HCT116 (cell line): ENCODE measurements around the gene MRPL21. TPM values are rescaled to one million over a fixed set of nuclear protein-coding genes. Genes with fewer than 3 reads are reported as not detected.

Source experiments
- ATAC-seq: fragments of 200-7000 bp; cut with Tn5 transposase; 2 replicates; pipeline ENCODE4 v1.9.1; 2020; ENCODE audit warnings: mild to moderate bottlenecking, moderate library complexity
- BruUV-seq: library from RNA; stranded (reverse); fragments of 400-500 nt; replicated peaks from 2 replicates; lab custom pipeline; 2021; lab: Mats Ljungman, UMichigan
- CTCF ChIA-PET: fragments of 300-600 bp; sonication (Branson Sonifier 250); formaldehyde crosslinking; loops from one replicate; lab custom pipeline; 2021; ENCODE audit warnings: antibody characterized with exemption; lab: Charles Lee
- POLR2A ChIA-PET: fragments of 300-600, 350-600 bp; sonication (Branson Sonifier 250); formaldehyde crosslinking; loops from one replicate; lab custom pipeline; 2021; ENCODE audit warnings: antibody characterized with exemption; lab: Charles Lee
- RAD21 ChIA-PET, 2 experiments: fragments of 300-600 bp; sonication (Branson Sonifier 250); formaldehyde crosslinking; loops; one replicate each; lab custom pipeline; 2023; ENCODE audit warnings: low total read pairs in 2 of 2; ENCODE audit not compliant: uncharacterized antibody in 2 of 2, unreplicated experiment in 2 of 2, low non-redundant PET in 1 of 2; lab: Charles Lee
- DNase-seq: peaks from one replicate; pipeline ENCODE4 v3.0.0-alpha.2; 2010; ENCODE audit warnings: low read depth, low spot score
- H2AFZ ChIP-seq: fragments of 200-600 bp; shearing (Covaris generic), sonication (generic); 2 replicates; pipeline ENCODE4 v1.6.1; 2017; ENCODE audit warnings: low read depth, mixed run types, mixed read lengths, antibody characterized with exemption, low read length; ENCODE audit not compliant: poor library complexity, severe bottlenecking
- H3K27ac ChIP-seq: 2 replicates; pipeline ENCODE4 v1.5.1; 2012; ENCODE audit warnings: low read depth, low read length
- H3K27me3 ChIP-seq: fragments of 200-600 bp; sonication (generic); 2 replicates; pipeline ENCODE4 v1.6.1; 2016; ENCODE audit warnings: mixed run types, low read length, mixed read lengths; ENCODE audit not compliant: insufficient read depth
- H3K36me3 ChIP-seq, 2 experiments: fragments of 200-500 bp in 1 of 2; fragments of 200-600 bp in 1 of 2; sonication (Bioruptor generic) in 1 of 2; sonication (generic) in 1 of 2; 2 replicates each; pipeline versions ENCODE4 v1.5.1 to v1.6.1; 2014 to 2016; ENCODE audit warnings: low read length in 2 of 2, inconsistent platforms in 1 of 2, mixed read lengths in 1 of 2, mixed run types in 1 of 2; ENCODE audit not compliant: insufficient read depth in 2 of 2, control insufficient read depth in 1 of 2
- H3K4me1 ChIP-seq, 2 experiments: fragments of 200-600 bp in 1 of 2; sonication (generic) in 1 of 2; 2 replicates each; pipeline versions ENCODE4 v1.5.1 to v1.6.1; 2012 to 2017; ENCODE audit warnings: low read length in 2 of 2, inconsistent platforms in 1 of 2, mild to moderate bottlenecking in 1 of 2, mixed read lengths in 1 of 2, mixed run types in 1 of 2, moderate library complexity in 1 of 2; ENCODE audit not compliant: insufficient read depth in 2 of 2, control insufficient read depth in 1 of 2
- H3K4me2 ChIP-seq: fragments of 200-600 bp; sonication (generic); 2 replicates; pipeline ENCODE4 v1.6.1; 2017; ENCODE audit warnings: mixed run types, low read length, mixed read lengths
- H3K4me3 ChIP-seq, 2 experiments: fragments of 200-600 bp in 1 of 2; sonication (generic) in 1 of 2; replicated peaks in 1 of 2; 2 replicates each; pipeline ENCODE4 v1.5.1; 2011 to 2016; ENCODE audit warnings: low read length in 2 of 2, control low read depth in 1 of 2, low read depth in 1 of 2, mild to moderate bottlenecking in 1 of 2, mixed read lengths in 1 of 2, mixed run types in 1 of 2
- H3K79me2 ChIP-seq: fragments of 200-600 bp; sonication (generic); 2 replicates; pipeline ENCODE4 v1.6.1; 2017; ENCODE audit warnings: mild to moderate bottlenecking, mixed run types, low read length, moderate library complexity, mixed read lengths; ENCODE audit not compliant: insufficient read depth
- H3K9ac ChIP-seq: fragments of 200-600 bp; sonication (generic); 2 replicates; pipeline ENCODE4 v1.6.1; 2016; ENCODE audit warnings: low read length, mixed read lengths
- H3K9me2 ChIP-seq: fragments of 200-600 bp; sonication (generic), shearing (Covaris generic); 2 replicates; pipeline ENCODE4 v1.6.1; 2017; ENCODE audit warnings: mixed run types, mild to moderate bottlenecking, moderate library complexity; ENCODE audit not compliant: insufficient read depth
- H3K9me3 ChIP-seq, 2 experiments: fragments of 200-500 bp in 1 of 2; fragments of 200-600 bp in 1 of 2; sonication (Bioruptor generic) in 1 of 2; sonication (generic) in 1 of 2; 2 replicates each; pipeline ENCODE4 v1.6.1; 2014 to 2017; ENCODE audit warnings: low read length in 2 of 2, mixed read lengths in 2 of 2, inconsistent platforms in 1 of 2, low read depth in 1 of 2, mild to moderate bottlenecking in 1 of 2, mixed run types in 1 of 2, moderate library complexity in 1 of 2; ENCODE audit not compliant: control insufficient read depth in 1 of 2, insufficient read depth in 1 of 2
- H4K20me1 ChIP-seq: fragments of 200-600 bp; sonication (generic), shearing (Covaris generic); 2 replicates; pipeline ENCODE4 v1.6.1; 2017; ENCODE audit warnings: mixed run types, mild to moderate bottlenecking, moderate library complexity; ENCODE audit not compliant: insufficient read depth
- CBX3 ChIP-seq: IDR thresholded peaks from 2 replicates; pipeline ENCODE4 v1.6.1; 2012; ENCODE audit warnings: low read depth
- FOSL1 ChIP-seq: IDR thresholded peaks from 2 replicates; pipeline ENCODE4 v1.6.1; 2012; ENCODE audit warnings: low read depth
- POLR2A ChIP-seq: IDR thresholded peaks from 2 replicates; pipeline ENCODE4 v1.7.0; 2011; ENCODE audit warnings: borderline replicate concordance; ENCODE audit not compliant: insufficient read depth, insufficient read length; ENCODE audit errors: extremely low read depth
- RAD21 ChIP-seq: IDR thresholded peaks from 2 replicates; pipeline ENCODE4 v1.6.1; 2012; ENCODE audit warnings: low read depth, mild to moderate bottlenecking
- TCF7L2 ChIP-seq: IDR thresholded peaks from 2 replicates; pipeline ENCODE4 v1.7.0; 2011; ENCODE audit warnings: borderline replicate concordance, inconsistent platforms; ENCODE audit not compliant: insufficient read depth, insufficient read length; ENCODE audit errors: extremely low read depth
- ZFX ChIP-seq: fragments of 450-650 bp; IDR thresholded peaks from 2 replicates; pipeline ENCODE4 v1.6.1; 2017
- ZNF274 ChIP-seq: fragments of 200-500 bp; sonication (Bioruptor generic); IDR thresholded peaks from 2 replicates; pipeline ENCODE4 v1.6.1; 2014; ENCODE audit warnings: mild to moderate bottlenecking, low read depth, low read length, inconsistent platforms
- intact Hi-C: fragments of 100-400 bp; cut with micrococcal nuclease; formaldehyde crosslinking; loops from 2 replicates; pipeline ENCODE4 v1.10.0; 2022
- total RNA-seq: library from RNA; stranded (reverse); gene quantifications from one replicate; pipeline ENCODE4 v1.2.1, GENCODE V29; 2021; ENCODE audit not compliant: unreplicated experiment
- TF ChIP-seq, protein P1 (sequence below): IDR thresholded peaks from 2 replicates; pipeline ENCODE4 v1.6.1; 2012; ENCODE audit warnings: low read depth
- TF ChIP-seq, protein P2 (sequence below), 3 experiments: fragments of 200-600 bp in 1 of 3; sonication (generic) in 1 of 3; IDR thresholded peaks in 2 of 3; conservative IDR thresholded peaks in 1 of 3; 2 replicates each; pipeline ENCODE4 v1.5.1; 2012 to 2017; ENCODE audit warnings: low read depth in 2 of 3, low read length in 2 of 3, antibody characterized with exemption in 1 of 3, borderline replicate concordance in 1 of 3, control low read depth in 1 of 3, mild to moderate bottlenecking in 1 of 3, mixed read lengths in 1 of 3, mixed run types in 1 of 3, moderate library complexity in 1 of 3; ENCODE audit not compliant: insufficient read depth in 1 of 3

Gene MRPL21
- total RNA-seq, 1 experiment from 2014 or later: 90.2 TPM

DNA sequence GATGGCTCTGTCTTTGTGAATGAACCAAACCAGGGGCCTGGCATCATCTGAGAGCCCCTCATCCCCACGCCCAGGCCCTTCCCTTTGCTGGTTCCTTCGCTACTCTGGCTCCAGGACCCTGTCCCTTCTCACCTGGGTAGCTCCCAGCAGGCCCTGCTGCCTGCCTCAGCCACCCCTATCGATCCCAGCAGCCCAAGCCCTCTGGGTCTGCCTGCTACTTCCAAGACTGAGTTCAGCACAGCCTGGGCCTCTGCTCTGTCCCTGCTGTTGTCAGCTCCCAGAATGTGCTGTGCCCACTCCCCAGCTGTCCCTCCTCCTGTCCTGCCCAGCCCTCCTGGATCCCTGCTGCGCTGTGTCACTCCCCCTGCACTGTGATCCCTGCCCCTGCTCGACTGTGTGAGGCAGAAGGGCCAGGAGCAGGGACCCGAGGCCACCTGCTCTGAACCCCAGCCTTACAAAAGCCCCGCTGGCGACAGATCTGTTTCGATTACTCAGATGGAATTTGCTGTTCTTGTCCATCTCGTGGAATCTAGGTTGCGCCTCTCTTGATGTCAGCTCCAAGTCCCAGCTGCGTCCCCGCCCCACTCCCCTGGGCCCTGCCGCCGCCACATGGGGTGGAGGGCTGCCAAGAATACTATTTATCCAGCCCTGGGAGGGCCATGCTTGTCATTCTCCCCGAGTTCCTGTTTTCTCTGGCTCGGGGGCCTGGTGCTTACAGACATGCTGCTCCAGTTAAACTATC lies 13.0 kb downstream of the MRPL21 start (continued):
- TF ChIP-seq, protein P1, sequence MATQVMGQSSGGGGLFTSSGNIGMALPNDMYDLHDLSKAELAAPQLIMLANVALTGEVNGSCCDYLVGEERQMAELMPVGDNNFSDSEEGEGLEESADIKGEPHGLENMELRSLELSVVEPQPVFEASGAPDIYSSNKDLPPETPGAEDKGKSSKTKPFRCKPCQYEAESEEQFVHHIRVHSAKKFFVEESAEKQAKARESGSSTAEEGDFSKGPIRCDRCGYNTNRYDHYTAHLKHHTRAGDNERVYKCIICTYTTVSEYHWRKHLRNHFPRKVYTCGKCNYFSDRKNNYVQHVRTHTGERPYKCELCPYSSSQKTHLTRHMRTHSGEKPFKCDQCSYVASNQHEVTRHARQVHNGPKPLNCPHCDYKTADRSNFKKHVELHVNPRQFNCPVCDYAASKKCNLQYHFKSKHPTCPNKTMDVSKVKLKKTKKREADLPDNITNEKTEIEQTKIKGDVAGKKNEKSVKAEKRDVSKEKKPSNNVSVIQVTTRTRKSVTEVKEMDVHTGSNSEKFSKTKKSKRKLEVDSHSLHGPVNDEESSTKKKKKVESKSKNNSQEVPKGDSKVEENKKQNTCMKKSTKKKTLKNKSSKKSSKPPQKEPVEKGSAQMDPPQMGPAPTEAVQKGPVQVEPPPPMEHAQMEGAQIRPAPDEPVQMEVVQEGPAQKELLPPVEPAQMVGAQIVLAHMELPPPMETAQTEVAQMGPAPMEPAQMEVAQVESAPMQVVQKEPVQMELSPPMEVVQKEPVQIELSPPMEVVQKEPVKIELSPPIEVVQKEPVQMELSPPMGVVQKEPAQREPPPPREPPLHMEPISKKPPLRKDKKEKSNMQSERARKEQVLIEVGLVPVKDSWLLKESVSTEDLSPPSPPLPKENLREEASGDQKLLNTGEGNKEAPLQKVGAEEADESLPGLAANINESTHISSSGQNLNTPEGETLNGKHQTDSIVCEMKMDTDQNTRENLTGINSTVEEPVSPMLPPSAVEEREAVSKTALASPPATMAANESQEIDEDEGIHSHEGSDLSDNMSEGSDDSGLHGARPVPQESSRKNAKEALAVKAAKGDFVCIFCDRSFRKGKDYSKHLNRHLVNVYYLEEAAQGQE: no peak
- TF ChIP-seq FOSL1: no peak
- TF ChIP-seq, protein P2, sequence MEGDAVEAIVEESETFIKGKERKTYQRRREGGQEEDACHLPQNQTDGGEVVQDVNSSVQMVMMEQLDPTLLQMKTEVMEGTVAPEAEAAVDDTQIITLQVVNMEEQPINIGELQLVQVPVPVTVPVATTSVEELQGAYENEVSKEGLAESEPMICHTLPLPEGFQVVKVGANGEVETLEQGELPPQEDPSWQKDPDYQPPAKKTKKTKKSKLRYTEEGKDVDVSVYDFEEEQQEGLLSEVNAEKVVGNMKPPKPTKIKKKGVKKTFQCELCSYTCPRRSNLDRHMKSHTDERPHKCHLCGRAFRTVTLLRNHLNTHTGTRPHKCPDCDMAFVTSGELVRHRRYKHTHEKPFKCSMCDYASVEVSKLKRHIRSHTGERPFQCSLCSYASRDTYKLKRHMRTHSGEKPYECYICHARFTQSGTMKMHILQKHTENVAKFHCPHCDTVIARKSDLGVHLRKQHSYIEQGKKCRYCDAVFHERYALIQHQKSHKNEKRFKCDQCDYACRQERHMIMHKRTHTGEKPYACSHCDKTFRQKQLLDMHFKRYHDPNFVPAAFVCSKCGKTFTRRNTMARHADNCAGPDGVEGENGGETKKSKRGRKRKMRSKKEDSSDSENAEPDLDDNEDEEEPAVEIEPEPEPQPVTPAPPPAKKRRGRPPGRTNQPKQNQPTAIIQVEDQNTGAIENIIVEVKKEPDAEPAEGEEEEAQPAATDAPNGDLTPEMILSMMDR (IDR thresholded peaks at IDR 0.05 in 2 of 3, conservative IDR thresholded peaks at IDR 0.05 in 1 of 3; ENCODE audit: borderline replicate concordance in 1 of 3, insufficient read depth in 1 of 3, low read depth in 2 of 3, low read length in 2 of 3): no peak
- no peak for TF ChIP-seq POLR2A

DNA sequence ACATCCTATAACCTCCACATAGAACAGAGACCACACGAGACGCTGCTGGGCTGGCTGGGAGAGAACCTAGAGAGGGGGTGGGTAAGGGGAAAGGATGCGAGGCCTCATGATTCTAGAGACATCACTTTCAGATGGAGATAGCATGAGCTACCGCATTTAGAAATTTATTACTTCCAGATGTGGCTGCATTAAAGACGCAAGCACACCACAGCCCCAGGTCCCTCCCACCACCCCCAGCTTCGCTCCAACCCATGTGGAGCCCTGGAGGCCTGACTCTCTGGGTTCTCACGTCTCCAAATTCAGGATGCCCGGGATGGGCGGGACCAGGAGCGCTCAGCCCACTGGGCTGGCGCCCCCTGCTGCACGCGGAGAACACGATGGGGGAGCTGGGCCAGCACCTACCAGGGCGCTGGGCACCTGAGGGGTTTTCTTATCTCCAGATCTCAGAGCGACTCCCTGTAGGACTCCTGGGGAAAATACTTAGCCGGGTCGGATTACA lies 13.6 kb downstream of the MRPL21 start:
- Histone ChIP-seq H2AFZ (no peak overlapping the region), H3K9me2 (no peaks in the 10 kb centered on the region), H3K36me3 (peaks cover 14 to 34% of the 10 kb centered on the region in 2 experiments; a peak in 3 of 4 replicates), H4K20me1 (no peaks in the 10 kb centered on the region), H3K4me2 (no peak overlapping the region), H3K27ac (no peak overlapping the region), H3K79me2 (no peaks in the 10 kb centered on the region), H3K9me3 (no peaks in the 10 kb centered on the region), H3K4me3 (no peak overlapping the region), H3K27me3 (no peaks in the 10 kb centered on the region), H3K4me1 (no peaks in the 10 kb centered on the region), H3K9ac (no peak overlapping the region)
- BruUV-seq: no TSS peak
- DNase-seq: no peak
- CTCF ChIA-PET: interaction anchor here (1.1 to 1.2 kb wide), 3 partner anchors 46 to 257 kb away, joined by 3 to 4 read pairs (median 3); no protein-coding TSS in a partner anchor
- ATAC-seq: peak; percentile 90
- RAD21 ChIA-PET: no interaction called here
- POLR2A ChIA-PET: no interaction called here
- intact Hi-C loops: no loop called here
- TF ChIP-seq CBX3 (no peak), ZFX (no peak), RAD21 (peak; percentile 45), TCF7L2 (no peak), ZNF274 (no peak)
- TF ChIP-seq, protein P1: no peak
- TF ChIP-seq, protein P2 (IDR thresholded peaks at IDR 0.05 in 2 of 3, conservative IDR thresholded peaks at IDR 0.05 in 1 of 3; ENCODE audit: borderline replicate concordance in 1 of 3, insufficient read depth in 1 of 3, low read depth in 2 of 3, low read length in 2 of 3): peak; percentile 31 to 77 (median 67); a peak in 5 of 6 replicates
